Measurements from ENCODE around the gene UCK2. TPM values are rescaled to one million over a fixed set of nuclear protein-coding genes. Genes with fewer than 3 reads are reported as not detected.

UCK2 gene
- total and polyA plus RNA-seq, 9 of the 15 experiments (the other 6 are each of a cell fraction or from before 2014, with no cell fraction given), result 71.6 to 145 (median 95.8) TPM

GRCh38 chr1:165842671-165843129, 15.3 kb downstream of the UCK2 start (continued):
- TF ChIP-seq SIN3A (IDR thresholded peaks at IDR 0.05; ENCODE audit: borderline replicate concordance in 2 of 2, control insufficient read depth in 1 of 2, low read depth in 2 of 2, low read length in 2 of 2) (0 out of 4 replicates have a peak, but pooled peaks of 1 of the 2 experiments have one; percentile 37), IFI16 (CRISPR knock-in tag; IDR thresholded peaks at IDR 0.05) (no peak), ZFPM2 (CRISPR knock-in tag; IDR thresholded peaks at IDR 0.05) (no peak), CBX2 (IDR thresholded peaks at IDR 0.05; ENCODE audit: insufficient read depth, low read length, poor library complexity, severe bottlenecking) (no peak), TFAM (CRISPR knock-in tag; conservative IDR thresholded peaks at IDR 0.05) (no peak), HIVEP1 (CRISPR knock-in tag; IDR thresholded peaks at IDR 0.05) (no peak), RBM39 (optimal IDR thresholded peaks at IDR 0.05; ENCODE audit: low read depth, low read length) (no peak), MEIS2 (IDR thresholded peaks at IDR 0.05; ENCODE audit: partially characterized antibody) (peak; percentile 97), ZNF280B (CRISPR knock-in tag; IDR thresholded peaks at IDR 0.05) (no peak), RBBP5 (IDR thresholded peaks at IDR 0.05; ENCODE audit: borderline replicate concordance, insufficient read depth, low read length, poor library complexity, severe bottlenecking) (peak; percentile 30), MAZ (CRISPR knock-in tag; conservative IDR thresholded peaks at IDR 0.05 in 1 of 2, IDR thresholded peaks at IDR 0.05 in 1 of 2) (peak; percentile 48 to 76; a peak in 2 of 4 replicates), BCL6 (CRISPR knock-in tag; IDR thresholded peaks at IDR 0.05) (no peak), RBM17 (IDR thresholded peaks at IDR 0.05; ENCODE audit: borderline replicate concordance, low read depth, low read length) (no peak), ZNF124 (CRISPR knock-in tag; IDR thresholded peaks at IDR 0.05) (no peak), HDGF (IDR thresholded peaks at IDR 0.05) (no peak), ATF1 (CRISPR knock-in tag; IDR thresholded peaks at IDR 0.05) (no peak), ATF1 (tag; IDR thresholded peaks at IDR 0.05) (peak; percentile 51), TEAD1 (CRISPR knock-in tag; IDR thresholded peaks at IDR 0.05) (no peak), ZBTB34 (CRISPR knock-in tag; IDR thresholded peaks at IDR 0.05) (no peak), ZNF764 (CRISPR knock-in tag; IDR thresholded peaks at IDR 0.05; ENCODE audit: low read depth) (no peak), LARP7 (IDR thresholded peaks at IDR 0.05) (no peak), NR3C1 (CRISPR knock-in tag; IDR thresholded peaks at IDR 0.05) (no peak), CBX1 (IDR thresholded peaks at IDR 0.05; ENCODE audit: low read depth) (no peak), ZNF232 (CRISPR knock-in tag; IDR thresholded peaks at IDR 0.05) (no peak), CEBPZ (IDR thresholded peaks at IDR 0.05; ENCODE audit: borderline replicate concordance, low read depth, low read length) (no peak)

Measured in K562 (cell line).